IPS-15b (cell line): Measurements from ENCODE around the gene KRT75.

Experiments used
- H3K27me3 ChIP-seq: one replicate; pipeline ENCODE4 v1.6.1; 2013; ENCODE audit warnings: low read length; ENCODE audit not compliant: control insufficient read depth, insufficient read depth
- H3K36me3 ChIP-seq: one replicate; pipeline ENCODE4 v1.6.1; 2013; ENCODE audit warnings: low read length; ENCODE audit not compliant: control insufficient read depth, insufficient read depth
- H3K4me1 ChIP-seq: one replicate; pipeline ENCODE4 v1.6.1; 2013; ENCODE audit warnings: mild to moderate bottlenecking, low read length; ENCODE audit not compliant: control insufficient read depth, insufficient read depth
- H3K4me3 ChIP-seq: one replicate; pipeline ENCODE4 v1.5.1; 2013; ENCODE audit warnings: low read depth, low read length
- H3K9ac ChIP-seq: one replicate; pipeline ENCODE4 v1.6.1; 2013; ENCODE audit warnings: low read depth, mild to moderate bottlenecking, low read length
- H3K9me3 ChIP-seq: one replicate; pipeline ENCODE4 v1.6.1; 2013; ENCODE audit warnings: mild to moderate bottlenecking, low read length; ENCODE audit not compliant: control insufficient read depth, insufficient read depth

KRT75 gene

GRCh38 chr12:52438305-52439301 lies 4.4 kb upstream of the KRT75 start:
- H3K9me3 ChIP-seq: no peaks in the 10 kb centered on the region
- no peak overlapping the region for H3K4me3 ChIP-seq
- no peaks in the 10 kb centered on the region for H3K36me3 ChIP-seq
- no peak overlapping the region for H3K9ac ChIP-seq
- H3K4me1 ChIP-seq: peaks cover 7% of the 10 kb centered on the region
- H3K27me3 ChIP-seq: no peaks in the 10 kb centered on the region

GRCh38 chr12:52437508-52437907 lies 3.3 kb upstream of the KRT75 start:
- Histone ChIP-seq H3K9me3 (no peaks in the 10 kb centered on the region), H3K36me3 (no peaks in the 10 kb centered on the region), H3K4me3 (no peak overlapping the region), H3K9ac (no peak overlapping the region), H3K27me3 (no peaks in the 10 kb centered on the region), H3K4me1 (peaks cover 2% of the 10 kb centered on the region)

DNA sequence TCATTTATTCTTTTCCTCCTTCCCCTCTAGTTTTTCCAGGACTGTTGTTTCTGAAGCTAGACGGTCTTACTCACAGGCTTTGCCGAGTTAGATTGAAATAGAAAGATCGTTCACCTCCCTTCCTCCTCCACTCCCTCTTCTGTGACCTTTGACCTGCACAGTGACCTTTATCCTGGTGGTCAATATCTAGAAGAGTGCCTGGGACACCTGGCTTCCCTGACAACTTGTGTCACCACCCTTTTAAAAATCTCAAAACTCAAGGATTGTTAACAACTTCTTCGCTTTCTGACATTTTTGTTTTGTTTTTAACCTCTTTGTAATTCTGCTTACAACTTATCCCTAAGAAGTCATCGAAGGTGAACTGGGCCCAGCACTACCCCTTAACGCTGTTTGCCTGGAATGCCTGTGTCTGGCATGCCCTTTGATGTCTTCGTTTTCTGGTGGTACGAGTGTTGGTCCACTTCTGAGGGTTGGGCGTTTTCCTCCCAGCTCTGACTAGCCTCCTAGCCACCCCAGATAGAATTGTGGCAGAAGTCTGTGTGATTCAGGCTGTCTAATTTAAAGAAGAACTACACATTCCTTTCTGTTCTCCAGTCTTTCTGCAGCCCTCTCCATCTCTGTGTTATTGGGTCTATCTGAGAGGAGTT lies 2.8 kb upstream of the KRT75 start:
- no peak overlapping the region for H3K9ac ChIP-seq
- H3K9me3 ChIP-seq: no peaks in the 10 kb centered on the region
- H3K4me3 ChIP-seq: no peak overlapping the region
- H3K36me3 ChIP-seq: no peaks in the 10 kb centered on the region
- H3K4me1 ChIP-seq: no peaks in the 10 kb centered on the region
- no peaks in the 10 kb centered on the region for H3K27me3 ChIP-seq

GRCh38 chr12:52436000-52436827 lies 2.0 kb upstream of the KRT75 start:
- Histone ChIP-seq H3K27me3 (no peaks in the 10 kb centered on the region), H3K36me3 (no peaks in the 10 kb centered on the region), H3K9ac (no peak overlapping the region), H3K4me1 (no peaks in the 10 kb centered on the region), H3K4me3 (no peak overlapping the region), H3K9me3 (no peaks in the 10 kb centered on the region)

GRCh38 chr12:52435659-52435999 lies 1.5 kb upstream of the KRT75 start:
- Histone ChIP-seq H3K4me3 (no peak overlapping the region), H3K36me3 (no peaks in the 10 kb centered on the region), H3K9me3 (no peaks in the 10 kb centered on the region), H3K27me3 (no peaks in the 10 kb centered on the region), H3K9ac (no peak overlapping the region), H3K4me1 (no peaks in the 10 kb centered on the region)

DNA sequence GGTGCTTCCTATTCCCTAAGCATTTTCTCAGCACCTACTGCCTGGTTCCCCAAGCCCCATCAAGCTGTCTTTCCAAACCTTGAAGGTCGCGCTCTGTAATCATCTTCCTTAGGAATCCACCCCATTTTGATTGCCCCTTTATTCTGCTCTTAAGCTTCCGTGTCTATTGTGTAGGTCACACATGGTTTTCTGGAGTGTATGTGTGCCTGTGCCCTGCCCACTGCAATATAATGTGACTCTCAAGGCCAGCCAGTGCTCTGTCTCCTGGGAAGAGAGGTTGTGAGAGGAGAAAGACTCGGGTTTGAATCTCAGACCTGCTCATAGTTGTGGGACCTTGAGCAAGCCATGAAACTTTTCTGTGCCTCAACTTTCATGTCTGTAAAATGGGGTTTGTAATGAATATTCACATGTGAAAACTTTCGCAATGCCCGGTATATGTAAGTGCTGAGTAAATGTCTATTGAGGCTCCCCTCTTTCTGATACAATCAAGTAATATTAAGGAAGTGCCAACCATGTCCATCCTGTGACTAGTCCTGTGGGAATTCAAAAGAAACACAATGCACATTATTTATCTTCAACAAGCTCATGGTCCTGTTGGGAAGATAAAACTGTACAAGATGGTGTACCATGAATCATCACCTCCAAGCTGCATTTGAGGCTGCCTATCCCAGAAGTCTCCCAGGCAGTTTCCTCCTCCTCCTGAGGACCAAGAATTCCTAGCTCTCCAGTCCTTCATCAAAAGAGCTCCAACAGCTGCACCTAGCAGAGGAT lies 774 bp upstream of the KRT75 start:
- Histone ChIP-seq H3K36me3 (no peaks in the 10 kb centered on the region), H3K9me3 (no peaks in the 10 kb centered on the region), H3K27me3 (no peaks in the 10 kb centered on the region), H3K4me3 (no peak overlapping the region), H3K4me1 (no peaks in the 10 kb centered on the region), H3K9ac (no peak overlapping the region)

DNA sequence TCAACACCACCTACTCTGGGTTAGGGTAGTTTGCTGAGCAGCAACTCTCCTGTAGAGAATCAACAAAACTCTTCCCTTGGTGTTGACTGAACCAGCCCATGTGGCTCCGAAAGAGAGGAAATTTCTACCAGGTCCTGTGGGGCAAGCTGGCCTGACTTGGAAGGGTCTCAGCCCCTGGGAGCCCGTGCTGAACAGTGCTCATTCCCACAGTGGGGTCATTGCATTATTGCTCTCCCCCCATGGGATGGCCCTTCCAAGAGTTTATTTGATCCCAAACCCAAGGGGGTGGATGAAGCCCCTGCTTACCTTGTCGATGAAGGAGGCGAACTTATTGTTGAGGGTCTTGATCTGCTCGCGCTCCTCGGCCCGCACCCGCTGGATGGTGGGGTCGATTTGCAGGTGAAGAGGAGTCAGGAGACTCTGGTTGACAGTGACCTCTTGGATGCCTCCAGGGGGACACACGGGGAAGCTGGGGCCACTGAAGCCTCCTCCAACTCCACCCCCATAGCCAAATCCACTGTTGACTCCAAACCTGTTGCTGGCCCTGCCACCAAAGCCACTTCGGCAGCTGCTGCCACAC lies 580 bp downstream of the KRT75 start:
- Histone ChIP-seq H3K9me3 (no peaks in the 10 kb centered on the region), H3K36me3 (no peaks in the 10 kb centered on the region), H3K4me1 (no peaks in the 10 kb centered on the region), H3K4me3 (no peak overlapping the region), H3K27me3 (no peaks in the 10 kb centered on the region), H3K9ac (no peak overlapping the region)

DNA sequence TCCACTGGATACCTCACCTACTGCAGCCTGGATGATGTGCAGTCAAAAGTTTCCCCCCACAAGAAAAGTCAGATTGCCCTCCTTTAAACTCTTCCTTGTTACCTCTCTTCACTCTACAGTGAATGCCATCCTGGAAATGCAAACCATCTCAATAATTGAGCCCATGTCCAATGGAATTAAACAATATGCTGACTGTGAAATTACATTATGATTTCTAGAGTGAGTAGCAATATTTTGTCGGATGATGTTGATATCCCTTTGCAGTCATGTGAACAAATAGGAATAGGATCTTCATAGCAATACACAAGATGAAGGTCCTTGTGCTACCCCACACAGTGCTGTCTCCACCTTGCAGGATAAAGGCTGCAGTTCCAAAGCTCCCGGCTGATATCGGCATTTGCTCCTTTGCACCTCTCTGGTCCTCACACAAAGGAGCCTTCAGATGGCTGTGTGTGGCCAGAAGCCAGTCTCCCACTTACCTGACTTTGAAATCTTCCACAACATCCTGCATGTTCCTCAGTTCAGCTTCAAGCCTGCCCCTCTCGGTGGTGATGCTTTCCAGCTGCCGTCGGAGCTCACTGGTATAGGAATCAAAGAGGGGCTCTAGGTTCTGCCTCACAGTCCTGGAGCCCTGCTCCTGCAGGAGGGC lies 1.5 kb downstream of the KRT75 start:
- Histone ChIP-seq H3K27me3 (no peaks in the 10 kb centered on the region), H3K4me1 (no peaks in the 10 kb centered on the region), H3K9me3 (no peaks in the 10 kb centered on the region), H3K9ac (no peak overlapping the region), H3K36me3 (no peaks in the 10 kb centered on the region), H3K4me3 (no peak overlapping the region)

DNA sequence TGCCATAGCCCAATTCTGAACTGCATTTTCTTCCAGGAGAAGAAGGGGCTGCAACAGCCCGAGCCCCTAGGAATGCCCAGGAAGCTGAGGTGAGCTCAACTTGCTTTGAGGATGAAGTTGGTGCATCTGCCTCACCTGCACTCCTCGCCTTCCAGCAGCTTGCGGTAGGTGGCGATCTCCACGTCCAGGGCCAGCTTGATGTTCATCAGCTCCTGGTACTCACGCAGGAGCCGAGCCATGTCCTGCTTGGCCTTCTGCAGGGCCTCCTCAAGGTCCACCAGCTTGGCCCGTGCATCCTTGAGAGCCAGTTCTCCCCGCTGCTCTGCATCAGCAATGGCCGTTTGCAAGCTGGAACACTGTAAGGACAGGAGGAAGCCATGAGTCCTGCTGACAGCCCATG lies 6.0 kb downstream of the KRT75 start:
- H3K9ac ChIP-seq: no peak overlapping the region
- no peaks in the 10 kb centered on the region for H3K9me3 ChIP-seq
- H3K36me3 ChIP-seq: no peaks in the 10 kb centered on the region
- no peak overlapping the region for H3K4me3 ChIP-seq
- no peaks in the 10 kb centered on the region for H3K27me3 ChIP-seq
- no peaks in the 10 kb centered on the region for H3K4me1 ChIP-seq

- no peaks in the 10 kb centered on the region for H3K4me1 ChIP-seq
- no peak overlapping the region for H3K9ac ChIP-seq
- no peaks in the 10 kb centered on the region for H3K36me3 ChIP-seq
- no peak overlapping the region for H3K4me3 ChIP-seq
- H3K27me3 ChIP-seq: no peaks in the 10 kb centered on the region
- no peaks in the 10 kb centered on the region for H3K9me3 ChIP-seq
These were observed 7.1 kb downstream of the KRT75 start for GRCh38 chr12:52427083-52427482.
